Endometrium (tissue), 2 donors: ENCODE measurements around the gene WNK1.

ENCODE experiments used
- FAIRE-seq: peaks from 2 replicates; lab custom pipeline; 2012; peaks lifted over from hg19 to GRCh38; lab: Jason Lieb, UNC
- donor health status: control.
- donor health status: control.

WNK1 gene

GRCh38 chr12:863285-863684 is 110.9 kb downstream of the WNK1 start:
- FAIRE-seq, result peak; percentile 45

- no peak for FAIRE-seq
Measured at GRCh38 chr12:865614-866013, 113.2 kb downstream of the WNK1 start.

GRCh38 chr12:867905-868304 is 115.5 kb downstream of the WNK1 start:
- FAIRE-seq, result no peak

DNA sequence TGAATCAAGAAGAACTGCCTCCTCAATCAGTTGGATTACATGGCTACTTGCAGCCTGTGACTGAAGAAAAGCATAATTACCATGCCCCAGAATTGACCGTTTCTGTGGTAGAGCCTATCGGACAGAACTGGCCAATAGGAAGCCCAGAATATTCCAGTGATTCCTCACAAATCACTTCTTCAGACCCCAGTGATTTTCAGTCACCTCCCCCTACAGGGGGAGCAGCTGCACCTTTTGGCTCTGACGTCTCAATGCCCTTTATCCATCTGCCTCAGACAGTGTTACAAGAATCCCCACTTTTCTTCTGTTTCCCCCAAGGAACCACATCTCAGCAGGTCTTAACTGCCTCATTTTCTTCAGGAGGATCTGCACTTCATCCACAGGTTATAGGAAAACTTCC is 116.3 kb downstream of the WNK1 start:
- FAIRE-seq, result no peak

DNA sequence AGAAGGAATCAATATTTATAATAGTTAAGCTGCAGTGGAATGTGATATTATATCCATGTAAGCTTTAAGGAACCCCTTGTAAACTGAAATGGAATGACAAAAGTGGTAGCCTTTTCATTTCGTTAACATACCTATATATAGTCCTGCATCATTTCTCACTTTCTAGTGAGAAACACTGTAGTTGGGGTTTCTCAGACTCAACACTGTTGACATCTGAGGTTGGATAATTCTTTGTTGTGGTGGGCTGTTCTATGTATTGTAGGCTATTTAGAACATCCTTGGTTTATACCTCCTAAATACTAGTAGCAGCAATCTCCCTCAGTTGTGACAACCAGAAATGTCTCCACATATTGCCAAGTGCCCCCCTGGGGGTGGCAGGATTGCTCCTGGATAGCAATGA is 118.0 kb downstream of the WNK1 start:
- FAIRE-seq, result no peak

- no peak for FAIRE-seq
Measured at GRCh38 chr12:873954-874353, 121.6 kb downstream of the WNK1 start.

GRCh38 chr12:879641-880040 is 127.3 kb downstream of the WNK1 start:
- FAIRE-seq, result no peak

DNA sequence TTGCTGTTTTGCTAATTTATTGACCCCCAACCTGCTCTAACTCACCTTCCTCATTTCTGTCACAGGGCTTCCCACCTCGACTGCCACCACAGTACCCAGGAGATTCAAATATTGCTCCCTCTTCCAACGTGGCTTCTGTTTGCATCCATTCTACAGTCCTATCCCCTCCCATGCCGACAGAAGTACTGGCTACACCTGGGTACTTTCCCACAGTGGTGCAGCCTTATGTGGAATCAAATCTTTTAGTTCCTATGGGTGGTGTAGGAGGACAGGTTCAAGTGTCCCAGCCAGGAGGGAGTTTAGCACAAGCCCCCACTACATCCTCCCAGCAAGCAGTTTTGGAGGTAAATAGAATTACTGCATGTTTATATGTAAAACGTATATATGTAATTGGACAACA is 128.3 kb downstream of the WNK1 start:
- FAIRE-seq, result no peak

DNA sequence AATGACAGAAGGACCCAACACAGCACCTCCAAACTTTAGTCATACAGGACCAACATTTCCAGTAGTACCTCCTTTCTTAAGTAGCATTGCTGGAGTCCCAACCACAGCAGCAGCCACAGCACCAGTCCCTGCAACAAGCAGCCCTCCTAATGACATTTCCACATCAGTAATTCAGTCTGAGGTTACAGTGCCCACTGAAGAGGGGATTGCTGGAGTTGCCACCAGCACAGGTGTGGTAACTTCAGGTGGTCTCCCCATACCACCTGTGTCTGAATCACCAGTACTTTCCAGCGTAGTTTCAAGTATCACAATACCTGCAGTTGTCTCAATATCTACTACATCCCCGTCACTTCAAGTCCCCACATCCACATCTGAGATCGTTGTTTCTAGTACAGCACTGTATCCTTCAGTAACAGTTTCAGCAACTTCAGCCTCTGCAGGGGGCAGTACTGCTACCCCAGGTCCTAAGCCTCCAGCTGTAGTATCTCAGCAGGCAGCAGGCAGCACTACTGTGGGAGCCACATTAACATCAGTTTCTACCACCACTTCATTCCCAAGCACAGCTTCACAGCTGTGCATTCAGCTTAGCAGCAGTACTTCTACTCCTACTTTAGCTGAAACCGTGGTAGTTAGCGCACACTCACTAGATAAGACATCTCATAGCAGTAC is 132.5 kb downstream of the WNK1 start:
- no peak for FAIRE-seq

DNA sequence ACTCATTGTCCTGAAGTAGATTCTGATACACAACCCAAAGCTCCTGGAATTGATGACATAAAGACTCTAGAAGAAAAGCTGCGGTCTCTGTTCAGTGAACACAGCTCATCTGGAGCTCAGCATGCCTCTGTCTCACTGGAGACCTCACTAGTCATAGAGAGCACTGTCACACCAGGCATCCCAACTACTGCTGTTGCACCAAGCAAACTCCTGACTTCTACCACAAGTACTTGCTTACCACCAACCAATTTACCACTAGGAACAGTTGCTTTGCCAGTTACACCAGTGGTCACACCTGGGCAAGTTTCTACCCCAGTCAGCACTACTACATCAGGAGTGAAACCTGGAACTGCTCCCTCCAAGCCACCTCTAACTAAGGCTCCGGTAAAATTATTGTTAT is 133.3 kb downstream of the WNK1 start:
- no peak for FAIRE-seq

DNA sequence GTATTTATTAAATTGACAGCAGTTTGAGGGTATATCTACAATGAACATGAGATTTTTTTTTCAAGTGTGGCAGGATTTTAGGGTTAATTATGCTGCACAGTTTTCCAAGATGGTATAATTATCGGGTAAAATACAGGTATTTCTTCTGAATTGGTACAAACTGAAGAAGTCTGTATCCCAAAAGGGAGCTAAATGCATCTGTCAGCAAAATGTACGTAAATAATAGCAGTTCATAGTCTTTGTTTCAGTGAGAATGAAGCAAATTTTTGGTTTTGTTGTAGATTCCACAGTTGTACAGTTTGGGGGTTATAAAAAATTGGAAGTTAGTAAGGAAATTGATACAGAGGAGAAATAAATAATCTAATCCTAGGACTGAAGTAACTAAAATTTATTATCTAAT is 133.8 kb downstream of the WNK1 start:
- FAIRE-seq, result no peak

DNA sequence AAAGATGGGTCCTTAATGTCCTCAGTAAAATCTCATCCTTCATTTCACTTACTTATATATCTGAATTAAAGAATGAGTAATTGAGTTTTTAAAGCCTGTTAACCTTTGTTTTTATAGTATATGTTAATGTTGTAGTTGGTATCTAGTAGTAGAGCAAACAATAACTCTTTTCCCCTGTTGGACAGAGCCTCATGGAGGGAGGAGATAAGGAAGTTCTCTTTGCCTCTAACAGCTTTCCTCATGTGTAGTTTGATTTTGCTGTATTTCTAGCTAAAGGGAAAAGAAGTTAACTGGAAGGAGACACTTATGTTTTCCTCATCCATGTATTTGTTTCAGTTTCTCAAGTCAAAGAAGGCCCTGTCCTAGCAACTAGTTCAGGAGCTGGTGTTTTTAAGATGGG is 141.8 kb downstream of the WNK1 start:
- no peak for FAIRE-seq

DNA sequence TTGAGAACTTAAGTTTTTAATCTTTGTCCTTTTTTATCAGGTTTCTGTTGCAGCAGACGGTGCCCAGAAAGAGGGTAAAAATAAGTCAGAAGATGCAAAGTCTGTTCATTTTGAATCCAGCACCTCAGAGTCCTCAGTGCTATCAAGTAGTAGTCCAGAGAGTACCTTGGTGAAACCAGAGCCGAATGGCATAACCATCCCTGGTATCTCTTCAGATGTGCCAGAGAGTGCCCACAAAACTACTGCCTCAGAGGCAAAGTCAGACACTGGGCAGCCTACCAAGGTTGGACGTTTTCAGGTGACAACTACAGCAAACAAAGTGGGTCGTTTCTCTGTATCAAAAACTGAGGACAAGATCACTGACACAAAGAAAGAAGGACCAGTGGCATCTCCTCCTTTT is 143.7 kb downstream of the WNK1 start:
- no peak for FAIRE-seq

DNA sequence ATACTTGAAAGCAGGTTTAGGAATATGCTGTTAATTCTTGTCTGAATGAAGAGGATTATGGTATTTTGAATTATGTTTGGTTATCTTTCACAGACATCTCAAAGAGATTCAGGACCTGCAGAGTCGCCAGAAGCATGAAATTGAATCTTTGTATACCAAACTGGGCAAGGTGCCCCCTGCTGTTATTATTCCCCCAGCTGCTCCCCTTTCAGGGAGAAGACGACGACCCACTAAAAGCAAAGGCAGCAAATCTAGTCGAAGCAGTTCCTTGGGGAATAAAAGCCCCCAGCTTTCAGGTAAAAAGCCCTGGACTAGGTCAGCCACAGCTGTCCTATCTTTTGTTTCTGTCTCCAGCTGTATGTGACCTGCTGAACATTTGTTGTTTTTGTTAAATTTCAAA is 145.0 kb downstream of the WNK1 start:
- no peak for FAIRE-seq

DNA sequence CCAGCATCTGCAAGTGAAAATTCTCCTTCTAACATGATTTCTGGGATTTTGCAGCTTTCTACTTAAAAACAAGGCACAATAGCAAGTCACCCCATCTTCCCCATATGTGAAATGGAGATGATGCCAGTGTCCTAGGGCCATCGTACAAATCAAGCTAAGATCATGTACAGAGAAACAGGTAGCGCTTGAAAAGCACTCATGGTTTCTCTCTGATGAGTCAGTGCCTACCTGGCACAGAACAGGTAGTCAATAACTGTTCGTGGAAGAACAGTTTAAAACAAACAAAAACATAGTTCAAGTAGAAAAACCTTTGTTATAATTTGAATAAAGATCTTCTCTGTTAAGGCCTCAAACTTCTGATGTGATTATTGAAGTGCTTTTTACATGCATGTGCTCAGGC is 150.2 kb downstream of the WNK1 start:
- FAIRE-seq, result no peak

DNA sequence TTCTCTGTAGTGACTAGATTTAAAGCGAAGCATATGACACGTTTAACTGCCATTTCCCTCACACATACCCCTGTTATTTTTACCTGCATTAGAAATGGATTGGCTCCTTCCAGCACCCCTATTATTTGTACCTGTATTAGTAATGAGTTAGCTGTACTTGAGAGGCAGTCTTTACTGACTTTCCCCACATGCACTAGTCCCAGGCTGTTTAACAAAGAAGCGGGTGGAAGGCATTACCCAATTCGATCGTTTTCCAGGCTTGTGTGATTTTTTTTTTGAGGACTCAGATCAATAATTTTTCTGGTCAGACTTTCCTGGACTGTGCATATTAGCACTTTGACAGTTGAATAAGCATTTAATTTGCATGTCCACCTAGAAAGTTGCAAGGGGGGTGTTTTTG is 150.7 kb downstream of the WNK1 start:
- FAIRE-seq, result no peak

DNA sequence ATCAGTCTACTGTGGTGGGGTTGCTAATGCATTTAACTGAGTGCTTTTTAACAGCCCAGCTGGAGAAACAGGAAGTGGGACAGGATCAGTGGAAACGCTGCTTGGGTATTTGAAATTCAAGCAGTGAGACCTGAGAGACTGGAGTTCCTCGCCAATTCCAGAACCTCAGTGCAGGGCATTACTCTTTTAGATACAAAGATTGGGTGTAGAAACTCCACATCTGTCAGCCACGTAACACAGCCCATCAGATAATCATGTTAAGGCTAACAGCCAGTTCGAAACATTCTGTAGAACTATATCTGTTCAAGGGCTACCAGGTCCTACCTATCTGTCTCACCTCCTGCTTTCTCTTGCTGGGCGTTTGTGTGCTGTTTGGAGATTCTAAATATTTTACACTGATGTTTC is 151.6 kb downstream of the WNK1 start:
- FAIRE-seq, result no peak

DNA sequence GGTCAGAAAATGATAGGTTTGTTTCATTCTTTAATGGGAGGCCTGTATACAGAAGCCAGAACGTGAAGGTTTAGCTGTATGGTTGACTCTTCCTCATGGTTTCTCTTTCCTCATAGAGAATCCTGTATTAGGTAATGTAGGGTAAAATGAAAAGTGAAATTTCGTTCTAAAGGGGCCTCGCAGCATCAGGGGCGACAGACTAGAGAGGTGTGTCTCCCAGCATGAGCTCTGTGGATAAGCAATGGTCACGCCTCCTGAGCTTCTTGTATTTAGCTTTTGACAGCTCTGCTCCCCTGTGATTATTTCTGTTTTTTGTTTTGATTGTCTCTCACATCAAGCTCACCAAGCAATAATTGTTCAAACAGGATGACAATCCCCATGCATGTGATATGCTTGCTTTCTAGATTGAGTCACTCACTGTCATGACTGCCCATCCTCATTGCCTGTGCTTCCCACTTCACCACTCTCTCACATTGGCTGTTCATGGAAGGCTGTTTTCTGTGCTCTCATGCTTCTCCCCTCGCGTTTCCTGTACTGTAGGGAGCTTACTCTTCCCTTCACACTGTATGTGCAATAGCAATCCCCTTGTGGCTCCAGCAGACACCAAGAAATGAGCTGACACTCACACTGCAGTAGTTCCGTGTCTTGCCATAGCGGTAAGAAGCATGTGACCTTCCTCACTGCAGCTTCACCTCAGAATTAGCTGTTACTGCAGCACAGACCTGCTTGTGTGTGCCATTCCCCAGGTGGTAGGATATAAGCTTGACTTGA is 153.1 kb downstream of the WNK1 start:
- no peak for FAIRE-seq

GRCh38 chr12:906062-906585 is 153.7 kb downstream of the WNK1 start:
- FAIRE-seq, result no peak

DNA sequence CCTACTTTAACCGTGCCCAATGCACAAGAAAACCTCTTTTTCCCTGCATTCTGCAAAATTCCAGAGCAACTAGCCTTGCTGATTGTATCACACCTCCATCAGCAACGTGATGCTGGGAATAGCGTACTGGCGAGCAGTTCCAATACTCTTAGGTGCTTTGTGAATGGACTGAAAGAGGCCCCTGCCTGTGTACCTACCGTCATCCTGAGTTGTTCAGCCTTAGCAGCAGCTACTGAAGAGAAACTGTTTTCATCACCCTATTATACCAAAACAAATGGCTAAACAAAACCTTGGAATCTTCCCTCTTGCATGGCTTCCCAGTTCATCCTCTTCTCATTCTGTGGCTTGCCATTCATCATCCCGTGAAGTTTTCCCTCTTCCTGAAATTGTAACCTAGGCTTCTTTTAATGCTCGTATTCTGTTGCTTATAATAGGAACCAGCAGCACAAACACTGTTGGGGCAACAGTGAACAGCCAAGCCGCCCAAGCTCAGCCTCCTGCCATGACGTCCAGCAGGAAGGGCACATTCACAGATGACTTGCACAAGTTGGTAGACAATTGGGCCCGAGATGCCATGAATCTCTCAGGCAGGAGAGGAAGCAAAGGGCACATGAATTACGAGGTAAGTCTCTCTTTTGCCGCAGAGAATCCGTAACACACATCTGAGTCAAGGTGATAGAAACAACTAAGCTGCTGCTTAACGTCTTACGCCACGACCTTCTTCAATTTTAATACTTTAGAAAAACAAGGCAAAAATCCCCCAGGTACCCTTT is 155.2 kb downstream of the WNK1 start:
- no peak for FAIRE-seq

- no peak for FAIRE-seq
Measured at GRCh38 chr12:909861-910260, 157.5 kb downstream of the WNK1 start.

DNA sequence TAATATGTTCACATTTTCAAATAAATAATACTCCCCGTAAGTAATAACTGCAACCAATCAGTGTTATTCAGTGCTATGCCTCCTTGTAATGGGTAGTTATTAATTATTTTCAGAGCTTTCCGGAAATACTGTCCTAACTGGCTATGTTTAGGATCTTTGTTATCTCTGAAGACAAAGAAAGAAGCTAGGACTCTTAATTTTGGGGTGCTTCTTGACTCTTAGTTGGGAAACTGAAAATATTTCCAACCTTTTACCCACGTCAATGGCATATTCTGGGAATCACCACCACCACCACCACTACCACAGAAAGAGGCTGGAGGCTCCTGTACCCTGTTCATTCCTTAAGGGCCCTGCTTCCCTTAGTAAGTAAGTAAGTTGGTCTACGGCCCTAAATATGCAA is 158.0 kb downstream of the WNK1 start:
- FAIRE-seq, result no peak

- no peak for FAIRE-seq
Measured at GRCh38 chr12:911191-911826, 158.9 kb downstream of the WNK1 start.
